ENCODE measurements around the gene CARD9.

CARD9 gene

GRCh38 chr9:136314056-136314416, 59.4 kb downstream of the CARD9 start:
- Mint-ChIP-seq H3K27me3 (ENCODE audit: low read depth, poor library complexity) (peaks cover 4% of the 10 kb centered on the region), H3K9me3 (peaks cover 26% of the 10 kb centered on the region), H3K4me3 (no peak overlapping the region), H3K4me1 (peaks cover 17% of the 10 kb centered on the region), H3K36me3 (ENCODE audit: low read depth) (peaks cover 7% of the 10 kb centered on the region), H3K27ac (no peak overlapping the region)
- TF ChIP-seq CTCF (IDR thresholded peaks at IDR 0.05), result no peak
- no peak for DNase-seq
